Testis (tissue), 2 donors: ENCODE data around the gene GOLGA5.

ENCODE experiments used
- CTCF ChIP-seq, 3 experiments: fragments of 450-650 bp in 2 of 3; fragments of 200-600 bp in 1 of 3; sonication (generic) in 1 of 3; IDR thresholded peaks; one replicate each; pipeline ENCODE4 v1.5.1; 2016 to 2019; ENCODE audit warnings: antibody characterized with exemption in 3 of 3, mild to moderate bottlenecking in 2 of 3, moderate library complexity in 1 of 3
- POLR2A ChIP-seq: fragments of 450-650 bp; IDR thresholded peaks from one replicate; pipeline ENCODE4 v1.6.1; 2017; ENCODE audit warnings: antibody characterized with exemption, mild to moderate bottlenecking, moderate library complexity

GRCh38 chr14:92841930-92842329 lies 47.8 kb downstream of the GOLGA5 start:
- no peak for TF ChIP-seq CTCF (IDR thresholded peaks at IDR 0.05)
- no peak for TF ChIP-seq POLR2A
